Ammon's horn (tissue), 1 donor: ENCODE results near the gene NBEAL2.

Experiments
- DNase-seq: peaks from one replicate; pipeline ENCODE4 v3.0.0-alpha.2; 2016; ENCODE audit warnings: low spot score

The NBEAL2 gene

DNA sequence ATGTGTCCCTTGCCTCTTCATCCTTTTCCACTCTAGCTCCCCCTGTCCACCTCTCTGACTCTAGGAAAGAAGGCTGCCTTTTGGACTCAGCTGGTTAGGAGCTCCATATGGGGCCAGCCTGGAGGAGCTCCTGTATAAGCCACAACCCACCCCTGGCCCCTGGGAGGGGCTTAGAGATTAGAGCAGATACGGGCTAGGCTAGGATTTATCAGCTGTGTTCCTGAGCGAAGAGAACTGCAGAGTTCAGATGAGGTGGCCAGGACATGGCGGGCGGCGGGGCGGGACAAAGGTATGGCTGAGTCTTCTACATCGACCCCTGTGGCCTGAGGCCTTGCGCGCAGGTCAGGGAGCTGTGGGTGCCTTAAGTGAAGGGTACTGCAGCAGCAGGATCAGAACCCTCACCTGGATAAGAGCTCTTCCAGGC is 7.9 kb downstream of the NBEAL2 start:
- DNase-seq, result no peak

- no peak for DNase-seq
Observed at GRCh38 chr3:46987743-46988401, 8.4 kb downstream of the NBEAL2 start.

- DNase-seq, result no peak
Observed at GRCh38 chr3:46988616-46989015, 9.2 kb downstream of the NBEAL2 start.

- no peak for DNase-seq
Observed at GRCh38 chr3:46989146-46989810, 9.8 kb downstream of the NBEAL2 start.

GRCh38 chr3:46990573-46991374 is 11.3 kb downstream of the NBEAL2 start:
- peak; percentile 43 for DNase-seq

- no peak for DNase-seq
Observed at GRCh38 chr3:46991406-46992165, 12.1 kb downstream of the NBEAL2 start.

DNA sequence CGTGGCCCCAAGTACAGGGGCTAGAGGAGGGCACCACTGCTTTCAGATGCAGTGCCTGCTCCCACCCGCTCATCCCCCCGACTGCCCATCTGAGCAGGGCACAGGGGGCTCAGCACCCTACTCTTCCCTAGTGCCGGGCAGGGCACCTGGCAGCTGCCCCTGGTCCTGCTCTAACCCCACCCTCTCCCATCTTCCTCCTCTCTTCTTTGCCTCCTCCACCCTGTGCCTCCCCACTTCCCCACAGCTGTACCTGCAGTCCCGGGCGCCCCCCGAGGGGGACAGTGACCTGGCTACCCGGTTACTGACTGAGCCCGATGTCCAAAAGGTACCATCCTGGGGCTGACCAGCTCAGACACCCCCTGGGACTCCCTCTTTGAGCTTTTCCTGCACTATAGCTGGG is 12.8 kb downstream of the NBEAL2 start:
- no peak for DNase-seq

DNA sequence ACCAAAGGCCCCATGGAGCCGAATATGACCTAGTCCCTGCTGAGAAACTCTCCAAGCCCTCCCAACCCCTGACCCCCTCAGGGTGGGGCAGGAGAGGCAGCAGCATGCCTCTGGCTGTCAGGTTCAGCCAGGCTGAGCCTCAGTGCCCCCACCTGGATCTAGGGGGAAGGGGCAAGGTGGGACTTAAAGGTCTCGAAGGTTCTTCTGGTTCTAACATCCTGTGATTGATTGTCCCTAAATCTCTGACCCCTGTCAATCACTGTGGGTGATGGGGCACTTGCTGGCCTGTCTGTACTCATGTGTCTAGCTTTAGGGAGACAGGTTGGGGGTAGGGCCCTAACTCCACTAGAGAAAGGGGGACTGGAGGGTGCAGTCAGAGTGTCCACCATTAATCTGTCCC is 13.8 kb downstream of the NBEAL2 start:
- no peak for DNase-seq

DNA sequence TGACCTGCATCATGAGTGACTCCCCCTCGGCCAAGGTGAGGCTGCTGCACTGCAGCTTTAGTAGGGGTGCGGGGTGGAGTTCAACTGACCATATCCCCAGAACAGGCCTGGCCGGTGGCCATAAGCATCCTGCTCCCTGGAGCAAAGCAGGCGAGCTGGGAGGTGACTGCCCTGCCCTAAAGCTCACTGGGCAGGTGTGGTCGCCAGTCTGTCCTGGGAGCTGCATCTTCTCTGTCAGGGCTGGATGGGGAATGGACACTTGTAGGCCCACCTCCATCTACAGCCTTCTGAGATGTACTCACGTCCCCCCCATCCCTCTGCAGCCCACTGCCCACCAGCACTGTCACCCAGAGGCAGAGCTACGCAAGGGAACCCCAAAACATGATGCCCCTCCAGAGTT is 14.5 kb downstream of the NBEAL2 start:
- DNase-seq, result no peak

GRCh38 chr3:46994801-46995731 is 15.6 kb downstream of the NBEAL2 start:
- DNase-seq, result no peak

- DNase-seq, result no peak
Observed at GRCh38 chr3:46995901-46996562, 16.6 kb downstream of the NBEAL2 start.

DNA sequence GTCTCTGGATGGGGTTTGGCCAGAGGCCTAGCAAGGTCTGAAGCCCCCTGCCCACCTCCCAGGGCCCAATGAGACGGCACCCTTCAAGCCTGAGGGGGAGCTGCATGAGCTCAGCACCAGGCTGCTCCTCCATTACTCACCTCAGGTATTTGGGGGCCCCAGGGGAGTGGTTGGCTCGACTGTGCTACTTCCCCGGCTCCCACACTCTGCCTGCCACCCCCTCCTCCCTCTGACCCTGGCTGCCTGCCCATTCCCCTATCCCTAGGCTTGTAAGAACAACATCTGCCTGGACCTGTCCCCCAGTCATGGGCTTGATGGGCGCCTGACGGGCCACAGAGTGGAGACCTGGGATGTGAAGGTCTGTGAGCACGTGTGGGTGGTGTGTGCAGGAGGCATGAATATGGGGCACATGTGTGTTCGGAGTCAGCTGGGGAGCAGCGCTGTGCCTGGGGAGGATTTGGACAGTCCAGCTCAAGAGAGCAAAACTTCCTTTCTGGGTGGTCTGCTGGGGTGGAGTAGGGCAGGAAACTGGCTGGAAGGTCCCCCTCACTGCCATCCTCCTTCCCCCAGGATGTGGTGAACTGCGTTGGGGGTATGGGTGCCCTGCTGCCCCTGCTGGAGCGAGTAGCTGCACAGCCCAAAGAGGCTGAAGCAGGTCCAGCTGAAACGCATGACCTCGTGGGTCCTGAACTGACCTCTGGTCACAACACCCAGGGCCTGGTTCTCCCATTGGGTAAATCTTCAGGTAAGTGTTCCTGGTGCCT is 17.4 kb downstream of the NBEAL2 start:
- no peak for DNase-seq

- no peak for DNase-seq
Observed at GRCh38 chr3:46997453-46998091, 18.1 kb downstream of the NBEAL2 start.

GRCh38 chr3:46998121-46998851 is 18.8 kb downstream of the NBEAL2 start:
- peak; percentile 60 for DNase-seq

GRCh38 chr3:46998852-46999515 is 19.5 kb downstream of the NBEAL2 start:
- no peak for DNase-seq

- DNase-seq, result no peak
Observed at GRCh38 chr3:46999516-47000197, 20.2 kb downstream of the NBEAL2 start.

- no peak for DNase-seq
Observed at GRCh38 chr3:47000198-47000815, 20.8 kb downstream of the NBEAL2 start.
